ENCODE measurements around the gene DNER. TPM values are rescaled to one million over a fixed set of nuclear protein-coding genes. Genes with fewer than 3 reads are reported as not detected.

The DNER gene
- total and polyA plus RNA-seq, 2 experiments from 2014 or later, result 4.7 to 8.8 TPM

- TF ChIP-seq, protein P1, sequence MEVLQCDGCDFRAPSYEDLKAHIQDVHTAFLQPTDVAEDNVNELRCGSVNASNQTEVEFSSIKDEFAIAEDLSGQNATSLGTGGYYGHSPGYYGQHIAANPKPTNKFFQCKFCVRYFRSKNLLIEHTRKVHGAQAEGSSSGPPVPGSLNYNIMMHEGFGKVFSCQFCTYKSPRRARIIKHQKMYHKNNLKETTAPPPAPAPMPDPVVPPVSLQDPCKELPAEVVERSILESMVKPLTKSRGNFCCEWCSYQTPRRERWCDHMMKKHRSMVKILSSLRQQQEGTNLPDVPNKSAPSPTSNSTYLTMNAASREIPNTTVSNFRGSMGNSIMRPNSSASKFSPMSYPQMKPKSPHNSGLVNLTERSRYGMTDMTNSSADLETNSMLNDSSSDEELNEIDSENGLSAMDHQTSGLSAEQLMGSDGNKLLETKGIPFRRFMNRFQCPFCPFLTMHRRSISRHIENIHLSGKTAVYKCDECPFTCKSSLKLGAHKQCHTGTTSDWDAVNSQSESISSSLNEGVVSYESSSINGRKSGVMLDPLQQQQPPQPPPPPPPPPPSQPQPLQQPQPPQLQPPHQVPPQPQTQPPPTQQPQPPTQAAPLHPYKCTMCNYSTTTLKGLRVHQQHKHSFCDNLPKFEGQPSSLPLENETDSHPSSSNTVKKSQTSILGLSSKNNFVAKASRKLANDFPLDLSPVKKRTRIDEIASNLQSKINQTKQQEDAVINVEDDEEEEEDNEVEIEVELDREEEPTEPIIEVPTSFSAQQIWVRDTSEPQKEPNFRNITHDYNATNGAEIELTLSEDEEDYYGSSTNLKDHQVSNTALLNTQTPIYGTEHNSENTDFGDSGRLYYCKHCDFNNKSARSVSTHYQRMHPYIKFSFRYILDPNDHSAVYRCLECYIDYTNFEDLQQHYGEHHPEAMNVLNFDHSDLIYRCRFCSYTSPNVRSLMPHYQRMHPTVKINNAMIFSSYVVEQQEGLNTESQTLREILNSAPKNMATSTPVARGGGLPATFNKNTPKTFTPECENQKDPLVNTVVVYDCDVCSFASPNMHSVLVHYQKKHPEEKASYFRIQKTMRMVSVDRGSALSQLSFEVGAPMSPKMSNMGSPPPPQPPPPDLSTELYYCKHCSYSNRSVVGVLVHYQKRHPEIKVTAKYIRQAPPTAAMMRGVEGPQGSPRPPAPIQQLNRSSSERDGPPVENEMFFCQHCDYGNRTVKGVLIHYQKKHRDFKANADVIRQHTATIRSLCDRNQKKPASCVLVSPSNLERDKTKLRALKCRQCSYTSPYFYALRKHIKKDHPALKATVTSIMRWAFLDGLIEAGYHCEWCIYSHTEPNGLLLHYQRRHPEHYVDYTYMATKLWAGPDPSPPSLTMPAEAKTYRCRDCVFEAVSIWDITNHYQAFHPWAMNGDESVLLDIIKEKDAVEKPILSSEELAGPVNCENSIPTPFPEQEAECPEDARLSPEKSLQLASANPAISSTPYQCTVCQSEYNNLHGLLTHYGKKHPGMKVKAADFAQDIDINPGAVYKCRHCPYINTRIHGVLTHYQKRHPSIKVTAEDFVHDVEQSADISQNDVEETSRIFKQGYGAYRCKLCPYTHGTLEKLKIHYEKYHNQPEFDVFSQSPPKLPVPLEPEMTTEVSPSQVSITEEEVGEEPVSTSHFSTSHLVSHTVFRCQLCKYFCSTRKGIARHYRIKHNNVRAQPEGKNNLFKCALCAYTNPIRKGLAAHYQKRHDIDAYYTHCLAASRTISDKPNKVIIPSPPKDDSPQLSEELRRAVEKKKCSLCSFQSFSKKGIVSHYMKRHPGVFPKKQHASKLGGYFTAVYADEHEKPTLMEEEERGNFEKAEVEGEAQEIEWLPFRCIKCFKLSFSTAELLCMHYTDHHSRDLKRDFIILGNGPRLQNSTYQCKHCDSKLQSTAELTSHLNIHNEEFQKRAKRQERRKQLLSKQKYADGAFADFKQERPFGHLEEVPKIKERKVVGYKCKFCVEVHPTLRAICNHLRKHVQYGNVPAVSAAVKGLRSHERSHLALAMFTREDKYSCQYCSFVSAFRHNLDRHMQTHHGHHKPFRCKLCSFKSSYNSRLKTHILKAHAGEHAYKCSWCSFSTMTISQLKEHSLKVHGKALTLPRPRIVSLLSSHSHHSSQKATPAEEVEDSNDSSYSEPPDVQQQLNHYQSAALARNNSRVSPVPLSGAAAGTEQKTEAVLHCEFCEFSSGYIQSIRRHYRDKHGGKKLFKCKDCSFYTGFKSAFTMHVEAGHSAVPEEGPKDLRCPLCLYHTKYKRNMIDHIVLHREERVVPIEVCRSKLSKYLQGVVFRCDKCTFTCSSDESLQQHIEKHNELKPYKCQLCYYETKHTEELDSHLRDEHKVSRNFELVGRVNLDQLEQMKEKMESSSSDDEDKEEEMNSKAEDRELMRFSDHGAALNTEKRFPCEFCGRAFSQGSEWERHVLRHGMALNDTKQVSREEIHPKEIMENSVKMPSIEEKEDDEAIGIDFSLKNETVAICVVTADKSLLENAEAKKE (CRISPR knock-in tag; IDR thresholded peaks at IDR 0.05), result no peak
- TF ChIP-seq, protein P2, sequence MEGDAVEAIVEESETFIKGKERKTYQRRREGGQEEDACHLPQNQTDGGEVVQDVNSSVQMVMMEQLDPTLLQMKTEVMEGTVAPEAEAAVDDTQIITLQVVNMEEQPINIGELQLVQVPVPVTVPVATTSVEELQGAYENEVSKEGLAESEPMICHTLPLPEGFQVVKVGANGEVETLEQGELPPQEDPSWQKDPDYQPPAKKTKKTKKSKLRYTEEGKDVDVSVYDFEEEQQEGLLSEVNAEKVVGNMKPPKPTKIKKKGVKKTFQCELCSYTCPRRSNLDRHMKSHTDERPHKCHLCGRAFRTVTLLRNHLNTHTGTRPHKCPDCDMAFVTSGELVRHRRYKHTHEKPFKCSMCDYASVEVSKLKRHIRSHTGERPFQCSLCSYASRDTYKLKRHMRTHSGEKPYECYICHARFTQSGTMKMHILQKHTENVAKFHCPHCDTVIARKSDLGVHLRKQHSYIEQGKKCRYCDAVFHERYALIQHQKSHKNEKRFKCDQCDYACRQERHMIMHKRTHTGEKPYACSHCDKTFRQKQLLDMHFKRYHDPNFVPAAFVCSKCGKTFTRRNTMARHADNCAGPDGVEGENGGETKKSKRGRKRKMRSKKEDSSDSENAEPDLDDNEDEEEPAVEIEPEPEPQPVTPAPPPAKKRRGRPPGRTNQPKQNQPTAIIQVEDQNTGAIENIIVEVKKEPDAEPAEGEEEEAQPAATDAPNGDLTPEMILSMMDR (conservative IDR thresholded peaks at IDR 0.05; ENCODE audit: low read depth in 2 of 2), result no peak
- no peak for TF ChIP-seq JUNB (IDR thresholded peaks at IDR 0.05; ENCODE audit: unreplicated experiment)
- no peak for TF ChIP-seq ZNF114 (CRISPR knock-in tag; IDR thresholded peaks at IDR 0.05)
- no peak for TF ChIP-seq ZNF331 (CRISPR knock-in tag; IDR thresholded peaks at IDR 0.05; ENCODE audit: low read depth)
- no peak for TF ChIP-seq NANOG (IDR thresholded peaks at IDR 0.05; ENCODE audit: borderline replicate concordance)
- no peak for TF ChIP-seq EZH2 (IDR thresholded peaks at IDR 0.05; ENCODE audit: low read depth, unreplicated experiment)
- TF ChIP-seq CREB1 (CRISPR knock-in tag; IDR thresholded peaks at IDR 0.05; ENCODE audit: low read depth), result no peak
- TF ChIP-seq REST (IDR thresholded peaks at IDR 0.05; ENCODE audit: unreplicated experiment), result no peak
- no peak for TF ChIP-seq STAT1 (IDR thresholded peaks at IDR 0.05; ENCODE audit: unreplicated experiment)
- TF ChIP-seq ETS1 (IDR thresholded peaks at IDR 0.05), result no peak
Observed at GRCh38 chr2:229528846-229529245, 185.5 kb downstream of the DNER start (continued).

Data from GM23338 (cell line).